GM04503 (cell line): ENCODE measurements around the gene BTF3L4.
"Not testable (repeated sequence)": the region's sequence is repeated elsewhere in the genome, so short reads cannot be mapped to it uniquely, and the experiment has no call there.

ENCODE experiments used
- DNase-seq: peaks from one replicate; pipeline ENCODE4 v3.0.0-alpha.2; 2012; ENCODE audit warnings: low read depth

BTF3L4 gene

DNA sequence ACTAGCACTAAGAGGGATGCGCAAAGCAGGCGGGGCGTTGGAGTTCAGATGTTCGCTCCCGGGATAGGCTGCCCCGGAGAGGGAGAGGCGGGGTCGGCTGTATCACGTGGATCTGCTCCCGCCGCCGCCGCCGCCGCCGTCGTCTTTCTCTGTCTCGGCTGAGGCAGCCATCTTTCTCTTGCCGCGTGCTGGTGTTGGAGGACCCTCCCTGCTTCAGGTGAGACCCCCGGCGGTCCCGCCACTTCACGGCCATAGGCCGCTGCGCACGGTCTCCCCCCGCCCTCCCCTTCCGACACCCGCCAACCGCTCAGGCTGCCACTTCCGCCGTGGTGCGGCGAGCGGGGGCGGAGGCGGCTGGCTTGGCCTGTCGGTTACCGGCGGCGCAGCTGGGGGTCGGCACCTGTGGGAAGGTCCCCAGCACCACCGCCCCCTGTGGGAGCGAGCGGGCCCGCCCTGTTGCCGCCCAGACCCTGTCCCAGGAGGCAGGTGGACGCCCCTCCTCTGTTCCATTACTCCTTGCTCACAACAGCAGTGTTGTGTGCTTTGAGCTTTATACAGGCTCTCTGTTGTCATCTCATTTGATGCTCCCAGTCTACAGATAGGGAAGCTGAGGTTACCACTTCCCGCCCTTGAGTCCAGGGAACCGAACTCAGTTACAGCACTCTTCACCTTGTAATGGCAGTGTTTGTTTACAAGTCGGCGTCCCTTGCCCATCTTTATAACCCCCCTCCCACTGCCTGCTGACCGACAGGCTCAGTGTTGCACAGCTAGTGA, at the start of gene BTF3L4:
Gene BTF3L4, plus strand, starts transcription at position 133 of the 774 bp plus-strand sequence. CDS start 3,553 bp downstream, outside the sequence.
- no peak for DNase-seq

DNA sequence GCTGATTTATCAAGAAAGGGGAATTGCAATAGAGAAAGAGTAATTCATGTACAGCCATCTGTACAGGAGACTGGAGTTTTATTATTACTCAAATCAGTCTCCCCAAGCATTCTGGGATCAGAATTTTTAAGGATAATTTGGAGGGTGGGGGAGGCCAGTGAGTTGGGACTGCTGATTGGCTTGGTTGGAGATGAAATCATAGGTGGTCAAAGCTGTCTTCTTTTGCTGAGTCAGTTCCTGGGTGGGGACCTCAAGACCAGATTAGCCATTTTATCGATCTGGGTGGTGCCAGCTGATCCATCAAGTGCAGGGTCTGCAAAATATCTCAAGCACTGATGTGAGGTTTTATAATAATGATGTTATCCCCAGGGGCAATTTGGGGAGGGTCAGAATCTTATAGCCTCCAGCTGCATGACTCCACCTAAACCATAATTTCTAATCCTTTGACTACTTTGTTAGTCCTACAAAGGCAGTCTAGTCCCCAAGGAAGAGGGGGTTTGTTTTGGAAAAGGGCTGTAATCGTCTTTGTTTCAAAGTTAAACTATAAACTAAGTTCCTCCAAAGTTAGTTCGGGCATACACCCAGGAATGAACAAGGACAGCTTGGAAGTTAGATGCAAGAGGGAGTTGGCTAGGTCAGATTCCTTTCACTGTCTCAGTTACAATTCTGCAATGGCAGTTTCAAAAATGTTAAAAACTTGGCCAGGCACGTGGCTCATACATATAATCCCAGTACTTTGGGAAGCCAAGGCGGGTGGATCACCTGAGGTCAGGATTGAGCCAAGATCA, 48.7 kb upstream of the BTF3L4 start:
- DNase-seq: no peak

DNA sequence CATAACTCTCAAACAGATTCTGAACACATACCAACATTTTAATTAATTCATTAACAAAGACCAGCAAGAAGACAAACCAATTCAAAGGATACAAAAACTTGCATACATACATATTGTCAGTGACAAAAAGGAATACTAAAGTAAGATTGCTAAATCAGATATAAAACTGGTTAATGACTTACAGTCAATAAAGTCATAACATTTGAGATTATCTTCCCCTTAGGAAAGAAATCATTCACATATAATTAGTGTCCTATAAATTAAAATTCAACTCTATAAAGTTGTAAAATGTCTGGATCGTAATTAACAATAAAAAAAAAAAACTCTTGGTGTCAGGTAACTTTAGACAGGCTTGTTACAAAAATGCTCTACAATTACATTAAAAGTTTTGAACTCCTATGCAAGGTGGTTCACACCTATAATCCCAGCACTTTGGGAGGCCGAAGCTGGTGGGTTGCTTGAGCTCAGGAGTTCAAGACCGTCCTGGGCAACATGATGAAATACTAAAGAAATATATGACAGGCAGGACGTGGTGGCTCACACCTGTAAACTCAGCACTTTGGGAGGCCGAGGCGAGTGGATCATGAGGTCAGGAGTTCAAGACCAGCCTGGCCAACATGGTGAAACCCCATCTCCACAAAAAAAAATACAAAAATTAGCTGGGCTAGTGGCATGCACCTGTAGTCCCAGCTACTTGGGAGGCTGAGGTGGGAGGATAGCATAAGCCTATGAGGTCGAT, 47.9 kb upstream of the BTF3L4 start:
- DNase-seq: no peak

DNA sequence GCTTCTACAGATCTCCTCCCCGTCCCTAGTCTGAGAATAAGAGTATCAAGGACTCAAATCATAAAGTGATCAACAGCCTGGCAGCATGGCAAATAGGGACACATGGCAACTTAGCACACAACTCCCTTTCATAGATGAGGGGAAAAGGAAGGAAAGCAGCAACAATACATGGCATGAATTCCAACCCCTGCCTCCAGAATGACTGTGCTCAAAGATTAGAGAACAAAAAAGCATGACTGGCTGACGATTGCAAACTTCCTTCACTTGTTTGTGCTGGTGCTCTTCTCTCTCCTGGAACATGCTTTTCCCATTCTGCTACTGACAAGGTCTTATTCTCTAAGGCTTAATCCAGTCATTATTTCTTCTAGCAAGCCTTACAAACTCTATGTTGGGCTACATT, 34.0 kb upstream of the BTF3L4 start:
- DNase-seq: no peak

DNA sequence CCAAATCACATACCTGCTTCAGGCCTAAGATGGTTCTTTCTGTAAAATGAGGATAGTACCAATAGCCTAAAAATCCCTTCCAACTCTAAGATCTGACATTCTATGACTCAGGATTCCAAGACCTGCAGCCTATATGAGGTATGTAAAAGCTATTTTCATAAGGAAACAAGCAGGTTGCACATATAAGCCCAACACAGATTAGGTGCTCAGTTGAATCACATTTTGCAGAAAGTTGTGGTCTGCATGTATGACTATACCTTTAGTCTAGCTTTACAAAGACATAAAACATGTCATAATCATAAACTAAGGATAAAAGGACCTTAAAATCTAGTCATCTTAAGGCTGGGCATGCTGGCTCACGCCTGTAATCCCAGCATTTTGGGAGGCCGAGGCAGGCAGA, 29.8 kb upstream of the BTF3L4 start:
- DNase-seq: no peak

DNA sequence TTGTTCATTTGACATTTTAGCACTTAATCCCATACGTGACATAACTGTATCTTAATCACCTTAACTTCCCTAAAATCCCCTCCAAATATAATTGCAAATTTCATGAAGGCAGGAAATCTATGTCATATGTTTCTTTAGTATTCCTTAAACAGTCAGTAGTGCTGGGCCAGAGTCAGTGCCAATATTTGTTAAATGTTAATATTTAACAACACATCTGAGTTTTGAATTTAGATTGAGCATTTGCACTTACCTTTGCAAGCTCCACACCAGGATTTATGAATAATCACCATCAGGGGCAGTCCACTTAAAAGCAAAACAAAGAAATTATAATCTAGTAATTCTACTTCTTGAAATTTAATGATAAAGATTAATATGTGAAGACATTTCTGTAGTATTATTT, 27.8 kb upstream of the BTF3L4 start:
- DNase-seq: no peak

DNA sequence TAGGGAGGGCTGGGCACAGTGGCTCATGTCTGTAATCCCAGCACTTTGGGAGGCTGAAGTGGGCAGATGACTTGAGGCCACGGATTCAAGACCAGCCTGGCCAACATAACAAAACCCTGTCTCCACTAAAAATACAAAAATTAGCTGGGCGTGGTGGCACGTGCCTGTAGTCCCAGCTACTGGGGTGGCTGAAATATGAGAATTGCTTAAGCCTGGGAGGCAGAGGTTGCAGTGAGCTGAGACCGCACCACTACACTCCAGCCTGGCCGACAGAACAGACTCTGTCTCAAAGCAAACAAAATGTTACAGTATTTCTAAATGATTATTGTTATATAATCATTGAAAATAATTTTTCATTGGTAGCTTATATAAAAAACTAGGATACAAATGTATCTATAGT, 27.3 kb upstream of the BTF3L4 start:
- DNase-seq: not testable (repeated sequence)

DNA sequence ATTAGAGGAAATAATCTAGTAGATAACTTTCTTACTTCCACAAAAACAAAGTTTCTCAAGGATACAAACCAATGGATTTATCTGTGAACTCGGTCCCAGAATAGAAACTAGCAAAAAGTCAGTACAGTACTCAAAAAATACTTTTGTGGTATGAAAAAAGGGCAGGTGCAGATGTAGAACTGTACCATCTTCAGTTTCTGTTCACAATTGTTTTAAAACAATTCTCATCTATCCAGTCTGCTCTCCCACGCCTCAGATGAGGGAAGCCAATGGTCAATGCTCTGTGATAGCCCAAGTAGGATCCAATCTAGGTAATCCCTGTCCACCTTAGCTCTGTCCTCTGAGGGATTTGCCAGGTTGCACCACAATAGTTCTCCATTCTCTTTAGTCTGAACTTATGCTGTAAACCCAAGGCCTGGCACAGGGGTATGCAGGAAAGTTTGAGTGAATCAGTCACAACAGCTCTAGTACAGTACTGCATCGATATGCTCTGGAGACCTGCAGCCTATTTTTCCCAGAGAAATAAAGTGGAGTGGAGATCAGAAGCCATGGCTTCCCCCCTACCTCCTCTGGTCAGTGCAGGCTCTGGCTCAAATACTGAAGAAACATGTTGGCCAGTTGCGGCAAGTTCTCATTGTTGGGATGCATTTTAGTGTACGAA, 23.8 kb upstream of the BTF3L4 start:
- DNase-seq: no peak

DNA sequence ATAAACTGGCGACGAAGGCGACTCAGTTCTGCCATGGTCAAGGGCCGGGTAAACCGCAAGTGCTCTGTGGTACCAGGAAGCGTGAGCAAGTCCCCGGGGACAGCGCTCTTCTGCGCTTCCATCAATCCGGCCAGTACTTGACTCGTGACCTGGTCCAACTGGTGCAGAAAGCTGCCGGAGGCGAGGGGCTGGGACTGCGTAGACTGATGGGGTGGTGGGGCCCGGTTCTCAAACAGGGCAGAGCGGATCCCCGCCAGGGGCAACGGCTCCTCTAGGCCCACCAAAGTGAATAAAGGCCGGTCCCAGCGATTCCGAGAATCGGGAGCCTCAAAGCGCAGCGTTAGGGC, 23.3 kb upstream of the BTF3L4 start:
- DNase-seq: no peak

DNA sequence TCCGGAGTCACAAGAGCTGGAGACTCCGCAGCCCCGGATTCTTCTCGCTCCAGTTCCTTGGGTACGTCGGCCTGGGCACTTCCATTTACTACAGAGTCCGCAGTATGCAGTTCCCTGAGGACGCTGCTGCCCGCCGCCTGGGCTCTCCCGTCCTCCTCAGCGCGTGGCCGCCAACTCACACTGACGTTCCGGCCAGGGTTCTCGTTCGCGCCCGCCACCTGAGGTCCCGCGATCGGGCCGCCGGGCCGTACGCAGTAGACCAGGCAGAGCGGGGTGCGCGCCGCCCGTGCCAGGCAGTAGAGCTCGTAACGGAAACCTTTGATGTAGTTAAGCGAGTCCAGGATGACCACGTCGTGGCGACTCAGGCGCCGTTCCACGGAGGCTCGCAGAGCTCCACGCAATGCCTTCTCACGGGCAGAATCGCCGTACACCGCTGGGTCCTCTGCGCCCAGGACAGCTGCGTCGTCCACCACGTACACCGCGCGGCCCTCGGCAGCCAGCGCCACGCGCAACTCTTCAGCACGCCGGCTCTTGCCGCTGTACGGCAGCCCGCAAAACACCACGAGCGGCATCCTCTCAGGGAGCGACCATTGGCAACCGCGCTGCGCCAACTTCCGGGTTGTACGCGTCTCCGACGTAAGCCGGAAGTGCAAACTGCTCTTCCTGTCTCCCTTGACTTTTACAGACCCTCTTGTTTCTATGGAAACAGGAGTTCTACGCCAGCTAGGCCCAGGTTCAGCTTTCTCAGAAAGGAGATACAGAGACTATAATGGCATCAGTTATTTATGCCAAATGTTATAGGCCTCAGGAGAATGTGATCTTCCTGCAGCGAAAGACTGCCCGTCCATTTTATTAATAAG, 22.7 kb upstream of the BTF3L4 start, which contains the start of gene KTI12:
Gene KTI12, minus strand, starts transcription at position 621 of the 860 bp plus-strand sequence. Its CDS starts 49 bp downstream, at position 572.
- peak; percentile 63 for DNase-seq

DNA sequence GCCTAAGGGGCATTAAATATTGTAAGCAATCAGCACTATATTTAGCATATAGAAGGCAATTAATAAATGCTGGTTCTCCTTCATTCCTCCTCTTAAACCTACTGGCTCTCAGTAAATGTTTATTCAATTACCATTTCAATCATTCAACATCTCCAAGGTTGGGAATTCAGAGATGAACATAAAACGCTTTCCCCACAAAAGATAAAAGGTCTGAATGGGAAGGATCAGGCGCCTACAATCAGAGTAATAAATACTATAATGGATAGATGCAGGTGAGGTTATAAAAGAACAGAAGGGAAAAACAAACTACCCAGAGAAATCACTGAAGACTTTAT, 22.1 kb upstream of the BTF3L4 start:
- no peak for DNase-seq

DNA sequence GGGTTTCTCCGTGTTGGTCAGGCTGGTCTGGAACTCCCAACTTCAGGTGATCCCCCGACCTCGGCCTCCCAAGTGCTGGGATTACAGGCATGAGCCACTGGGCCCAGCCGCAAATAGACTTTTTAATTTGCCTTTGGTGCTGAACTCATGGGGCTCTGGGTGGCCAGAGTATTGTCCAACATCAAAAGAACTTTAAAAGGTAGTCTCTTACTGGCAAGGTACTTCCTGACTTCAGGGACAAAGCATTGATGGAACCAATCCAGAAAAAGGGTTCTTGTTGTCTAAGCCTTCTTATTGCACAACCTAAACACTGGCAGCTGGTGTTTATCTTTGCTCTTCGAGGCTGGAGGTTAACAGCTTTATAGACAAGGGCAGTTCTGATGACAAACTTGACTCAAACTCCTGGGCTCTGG, 18.7 kb upstream of the BTF3L4 start:
- DNase-seq: no peak

DNA sequence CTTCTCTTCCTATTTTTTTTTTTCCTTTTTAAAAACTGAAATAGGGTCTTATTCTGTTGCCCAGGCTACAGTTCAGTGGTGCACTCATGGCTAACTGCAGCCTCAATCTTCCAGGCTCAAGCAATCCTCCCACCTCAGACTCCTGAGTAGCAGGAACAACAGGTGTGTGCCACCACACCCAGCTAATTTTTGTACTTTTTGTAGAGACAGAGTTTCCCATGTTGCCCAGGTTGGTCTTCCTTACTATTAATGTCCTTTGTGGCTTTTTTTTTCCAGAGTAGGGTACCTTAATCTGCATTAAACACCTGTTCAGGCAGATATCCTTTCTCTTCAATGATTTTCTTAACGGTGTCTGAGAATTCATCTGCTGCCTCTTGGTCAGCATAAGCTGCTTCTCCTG, 18.2 kb upstream of the BTF3L4 start:
- DNase-seq: no peak

DNA sequence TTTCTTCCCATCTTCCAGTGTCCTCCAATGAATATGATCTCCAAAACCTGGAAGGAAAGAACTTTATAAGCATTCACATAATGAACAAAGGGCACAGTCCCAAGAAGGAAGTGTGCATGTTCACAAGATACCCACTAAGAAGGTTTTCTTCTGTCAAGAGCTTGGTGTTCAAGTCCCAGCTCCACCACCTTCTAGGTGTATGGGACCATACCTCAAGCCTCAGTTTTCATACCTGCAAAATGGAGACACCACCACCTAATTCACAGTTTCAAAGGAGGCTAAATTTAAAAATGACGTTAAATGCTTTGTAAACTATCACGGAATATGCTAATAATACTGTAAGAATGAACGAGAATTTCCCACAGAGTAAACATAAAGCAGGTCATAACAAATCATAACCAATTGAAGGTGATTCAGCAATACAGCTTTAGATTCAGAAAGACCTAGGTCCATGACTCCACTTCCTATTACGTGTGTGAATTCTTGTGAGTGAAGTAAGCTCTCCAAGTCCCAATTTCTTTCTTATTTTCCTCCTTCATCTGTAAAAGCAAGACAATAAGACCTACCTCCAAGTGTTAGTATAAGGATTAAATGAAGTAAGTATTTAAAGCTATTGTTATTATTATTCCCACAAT, 14.4 kb upstream of the BTF3L4 start:
- DNase-seq: no peak

DNA sequence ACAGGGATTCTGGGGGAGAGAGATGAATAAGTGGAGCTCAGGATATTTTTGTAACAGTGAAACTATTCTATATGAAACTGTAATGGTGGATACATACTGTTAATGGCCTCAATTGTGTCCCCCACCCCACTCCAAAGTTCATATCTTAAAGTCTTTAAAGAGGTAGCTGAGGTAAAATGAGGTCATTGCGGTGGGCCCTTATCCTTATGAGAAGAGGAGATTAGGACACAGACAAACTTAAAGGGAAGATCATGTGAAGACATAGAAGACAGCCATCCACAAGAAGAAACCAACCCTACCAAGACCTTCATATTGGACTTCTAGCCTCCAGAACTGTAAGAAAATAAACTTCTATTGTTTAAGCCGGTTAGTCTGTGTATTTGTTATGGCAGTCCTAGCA, 10.9 kb upstream of the BTF3L4 start:
- no peak for DNase-seq

DNA sequence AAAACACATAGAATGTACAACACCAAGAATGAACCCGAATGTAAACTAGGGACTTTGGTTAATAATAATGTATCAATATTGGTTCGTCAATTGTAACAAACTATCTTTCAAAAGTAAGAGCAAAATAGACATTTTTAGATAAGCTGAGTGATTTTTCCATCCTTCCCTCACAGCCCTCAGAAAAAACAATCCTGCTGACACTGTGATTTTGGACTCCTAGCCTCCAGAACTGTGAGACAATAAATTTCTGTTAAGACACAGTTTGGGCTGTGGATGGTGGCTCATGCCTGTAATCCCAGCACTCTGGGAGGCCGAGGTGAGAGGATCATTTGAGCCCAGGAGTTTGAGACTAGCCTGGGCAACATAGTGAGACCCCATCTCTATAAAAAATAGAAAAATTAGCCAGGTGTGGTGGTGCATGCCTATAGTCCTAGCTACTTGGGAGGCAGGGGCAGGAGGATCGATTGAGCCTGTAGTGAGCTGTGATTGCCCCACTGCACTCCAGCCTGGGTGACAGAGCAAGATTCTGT, 10.4 kb upstream of the BTF3L4 start:
- not testable (repeated sequence) for DNase-seq

DNA sequence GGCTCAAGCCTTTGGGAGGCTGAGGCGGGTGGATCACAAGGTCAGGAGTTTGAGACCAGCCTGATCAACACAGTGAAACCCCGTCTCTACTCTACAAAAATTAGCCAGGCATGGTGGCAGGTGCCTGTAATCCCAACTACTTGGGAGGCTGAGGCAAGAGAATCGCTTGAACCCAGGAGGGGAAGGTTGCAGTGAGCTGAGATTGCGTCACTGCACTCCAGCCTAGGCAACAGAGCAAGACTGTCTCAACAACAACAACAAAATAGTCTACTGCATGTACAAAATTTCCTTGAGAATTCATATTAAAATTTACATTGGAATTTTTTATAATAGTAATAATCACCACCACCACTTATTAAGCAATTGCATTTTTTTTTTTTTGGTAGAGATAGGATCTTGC, 6.8 kb upstream of the BTF3L4 start:
- not testable (repeated sequence) for DNase-seq

DNA sequence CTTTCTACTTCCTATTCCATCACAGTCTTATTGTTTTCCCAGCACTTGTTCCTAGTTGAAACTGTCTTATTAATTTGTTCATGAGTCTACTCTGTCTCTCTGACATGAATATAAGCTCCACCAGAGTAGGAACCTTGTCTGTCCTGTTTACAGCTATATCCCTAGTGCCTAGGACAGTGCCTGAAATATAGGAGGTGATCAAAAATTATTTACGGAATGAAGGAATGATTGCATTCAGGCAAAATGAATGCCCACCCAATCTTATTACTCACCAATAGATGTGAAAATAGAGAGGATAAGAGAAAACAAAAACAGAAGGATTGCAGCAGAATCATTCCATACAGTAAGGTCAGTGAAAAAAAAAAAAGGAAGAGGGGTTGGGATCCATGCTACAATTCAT, 2.2 kb upstream of the BTF3L4 start:
- DNase-seq: no peak

DNA sequence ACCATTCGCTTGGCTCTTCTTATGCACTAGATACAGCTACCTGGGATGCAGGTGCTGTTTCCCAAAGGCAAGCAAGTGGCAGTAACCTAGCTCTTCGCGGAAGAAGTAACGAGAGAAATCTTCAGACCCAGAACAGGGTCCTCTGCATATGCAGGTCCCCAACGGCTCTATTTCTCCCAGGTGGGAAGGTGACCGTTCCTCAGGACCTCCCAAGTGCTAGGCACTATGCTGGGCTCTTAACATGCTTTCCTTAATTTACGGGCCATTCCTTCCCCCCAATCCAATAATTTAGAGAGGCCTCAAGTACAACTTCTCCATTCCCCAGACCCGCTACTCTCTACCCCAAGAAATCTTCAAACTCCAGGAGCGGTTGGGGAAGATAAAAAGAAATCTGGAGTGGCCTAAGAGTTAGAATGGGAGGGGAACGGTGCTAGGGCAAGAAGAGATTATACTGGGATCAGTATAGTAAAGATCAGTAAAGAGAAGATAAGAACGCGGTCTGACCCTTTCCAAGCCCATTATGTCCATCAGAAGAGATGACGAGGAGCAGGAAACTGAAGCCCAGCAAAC, 1.5 kb upstream of the BTF3L4 start:
- no peak for DNase-seq
